Naive B cell (primary cell): ENCODE data around the gene CAPN10. TPM values are rescaled to one million over a fixed set of nuclear protein-coding genes. Genes with fewer than 3 reads are reported as not detected.

Source experiments
- ATAC-seq, 2 donors: fragments of 150-1000 bp; cut with Tn5 transposase; 2 replicates each; pipeline ENCODE4 v1.10.0; 2021; ENCODE audit warnings: low read depth in 2 of 2, mild to moderate bottlenecking in 2 of 2, moderate library complexity in 2 of 2
- DNase-seq: peaks from one replicate; pipeline ENCODE4 v3.0.0; 2022
- H3K27ac Mint-ChIP-seq, 6 donors: one replicate each; pipeline ENCODE4 v1.8.0; 2020 to 2022; ENCODE audit warnings: mild to moderate bottlenecking in 6 of 6, mixed read lengths in 6 of 6, moderate library complexity in 5 of 6, inconsistent platforms in 2 of 6
- H3K27me3 Mint-ChIP-seq, 3 donors: one replicate each; pipeline ENCODE4 v1.8.0; 2021 to 2022; ENCODE audit warnings: mixed read lengths in 3 of 3, mild to moderate bottlenecking in 1 of 3
- H3K36me3 Mint-ChIP-seq, 2 donors: one replicate each; pipeline ENCODE4 v1.8.0; 2020 to 2022; ENCODE audit warnings: mixed read lengths in 2 of 2, inconsistent platforms in 1 of 2, mild to moderate bottlenecking in 1 of 2
- H3K4me1 Mint-ChIP-seq, 3 donors: one replicate each; pipeline ENCODE4 v1.8.0; 2020 to 2022; ENCODE audit warnings: mixed read lengths in 3 of 3, inconsistent platforms in 1 of 3, mild to moderate bottlenecking in 1 of 3, moderate library complexity in 1 of 3
- H3K4me3 Mint-ChIP-seq, 8 donors: one replicate each; pipeline ENCODE4 v1.8.0; 2020 to 2022; ENCODE audit warnings: mild to moderate bottlenecking in 8 of 8, mixed read lengths in 8 of 8, moderate library complexity in 8 of 8, inconsistent platforms in 2 of 8
- H3K9me3 Mint-ChIP-seq, 7 donors: one replicate each; pipeline ENCODE4 v1.8.0; 2020 to 2022; ENCODE audit warnings: mixed read lengths in 7 of 7, mild to moderate bottlenecking in 5 of 7, inconsistent platforms in 2 of 7, moderate library complexity in 1 of 7
- polyA plus RNA-seq, 6 donors: library from polyadenylated mRNA; unstranded; fragments of 300-500 nt; fragmentation: Illumina TruSeq; gene quantifications; one replicate each; pipeline ENCODE4 v1.2.3, GENCODE V29; 2021; ENCODE audit warnings: low read depth in 6 of 6

Gene CAPN10
- polyA plus RNA-seq, 6 donors from 2014 or later: 1.4 to 19.0 (median 7.5) TPM

- H3K4me1 Mint-ChIP-seq: peaks cover 56 to 79% (median 68%) of the 10 kb centered on the region in 3 donors
- H3K36me3 Mint-ChIP-seq: no peaks in the 10 kb centered on the region
- peak overlapping the region; percentile 82 to 94 (median 91) for H3K4me3 Mint-ChIP-seq
- peak; percentile 54 to 64 for ATAC-seq
- H3K9me3 Mint-ChIP-seq: no peaks in the 10 kb centered on the region
- H3K27me3 Mint-ChIP-seq: no peaks in the 10 kb centered on the region
- H3K27ac Mint-ChIP-seq: peak overlapping the region; percentile 96 to 97 (median 96)
- peak; percentile 85 for DNase-seq
These were observed 20.1 kb upstream of the CAPN10 start for GRCh38 chr2:240566203-240567136.

GRCh38 chr2:240567137-240567871 is 19.2 kb upstream of the CAPN10 start:
- no peaks in the 10 kb centered on the region for H3K36me3 Mint-ChIP-seq
- peak overlapping the region; percentile 80 to 96 (median 92) for H3K27ac Mint-ChIP-seq
- peaks cover 54 to 74% (median 71%) of the 10 kb centered on the region in 3 donors for H3K4me1 Mint-ChIP-seq
- no peaks in the 10 kb centered on the region for H3K27me3 Mint-ChIP-seq
- H3K9me3 Mint-ChIP-seq: no peaks in the 10 kb centered on the region
- no peak for ATAC-seq
- peak; percentile 20 for DNase-seq
- peak overlapping the region; percentile 82 to 94 (median 90) for H3K4me3 Mint-ChIP-seq

- ATAC-seq: peak; percentile 50 to 53
- no peaks in the 10 kb centered on the region for H3K27me3 Mint-ChIP-seq
- peak; percentile 67 for DNase-seq
- peaks cover 54 to 71% (median 68%) of the 10 kb centered on the region in 3 donors for H3K4me1 Mint-ChIP-seq
- no peaks in the 10 kb centered on the region for H3K9me3 Mint-ChIP-seq
- no peaks in the 10 kb centered on the region for H3K36me3 Mint-ChIP-seq
- H3K27ac Mint-ChIP-seq: peak within 1 kb of the TSS; percentile 80 to 96 (median 92)
- peak within 1 kb of the TSS; percentile 82 to 94 (median 90) for H3K4me3 Mint-ChIP-seq
These were observed 18.5 kb upstream of the CAPN10 start, which contains the start of gene RNPEPL1 for GRCh38 chr2:240567872-240568677. Gene RNPEPL1, plus strand, starts transcription at chr2:240568484. Its CDS starts 103 bp downstream, at chr2:240568587.

- H3K27ac Mint-ChIP-seq: peak overlapping the region in 4 of 6 donors; percentile 33 to 90 (median 65)
- H3K4me3 Mint-ChIP-seq: peak overlapping the region; percentile 76 to 91 (median 86)
- no peaks in the 10 kb centered on the region for H3K27me3 Mint-ChIP-seq
- H3K4me1 Mint-ChIP-seq: peaks cover 51 to 71% (median 61%) of the 10 kb centered on the region in 3 donors
- no peak for DNase-seq
- no peaks in the 10 kb centered on the region for H3K9me3 Mint-ChIP-seq
- no peaks in the 10 kb centered on the region for H3K36me3 Mint-ChIP-seq
- peak; percentile 34 to 36 for ATAC-seq
These were observed 17.6 kb upstream of the CAPN10 start for GRCh38 chr2:240568678-240569522.

GRCh38 chr2:240569523-240569997 is 17.0 kb upstream of the CAPN10 start:
- ATAC-seq (no peak), DNase-seq (no peak)
- Mint-ChIP-seq H3K9me3 (no peaks in the 10 kb centered on the region), H3K4me1 (peaks cover 46 to 66% (median 54%) of the 10 kb centered on the region in 3 donors), H3K27ac (peak overlapping the region in 3 of 6 donors; percentile 33 to 84 (median 52)), H3K36me3 (no peaks in the 10 kb centered on the region), H3K27me3 (no peaks in the 10 kb centered on the region), H3K4me3 (peak overlapping the region; percentile 76 to 91 (median 86))

GRCh38 chr2:240569998-240570530 is 16.5 kb upstream of the CAPN10 start:
- Mint-ChIP-seq H3K27ac (peak overlapping the region in 1 of 6 donors; percentile 43), H3K4me3 (peak overlapping the region; percentile 9 to 91 (median 80)), H3K27me3 (no peaks in the 10 kb centered on the region), H3K9me3 (no peaks in the 10 kb centered on the region), H3K4me1 (peaks cover 41 to 61% (median 49%) of the 10 kb centered on the region in 3 donors), H3K36me3 (no peaks in the 10 kb centered on the region)
- ATAC-seq (no peak), DNase-seq (no peak)

GRCh38 chr2:240570531-240571313 is 15.8 kb upstream of the CAPN10 start:
- H3K36me3 Mint-ChIP-seq: no peaks in the 10 kb centered on the region
- H3K9me3 Mint-ChIP-seq: no peaks in the 10 kb centered on the region
- DNase-seq (no peak), ATAC-seq (no peak)
- H3K4me1 Mint-ChIP-seq: peaks cover 35 to 54% (median 42%) of the 10 kb centered on the region in 3 donors
- peak overlapping the region in 4 of 6 donors; percentile 34 to 70 (median 48) for H3K27ac Mint-ChIP-seq
- H3K4me3 Mint-ChIP-seq: peak overlapping the region in 6 of 8 donors; percentile 21 to 83 (median 52)
- no peaks in the 10 kb centered on the region for H3K27me3 Mint-ChIP-seq

GRCh38 chr2:240571314-240571973 is 15.1 kb upstream of the CAPN10 start:
- Mint-ChIP-seq H3K36me3 (no peaks in the 10 kb centered on the region), H3K4me1 (peaks cover 30 to 47% (median 39%) of the 10 kb centered on the region in 3 donors), H3K27me3 (no peaks in the 10 kb centered on the region), H3K9me3 (no peaks in the 10 kb centered on the region), H3K27ac (peak overlapping the region in 3 of 6 donors; percentile 34 to 70 (median 54)), H3K4me3 (peak overlapping the region in 3 of 8 donors; percentile 22 to 77 (median 41))
- no peak for ATAC-seq
- DNase-seq: no peak

- Mint-ChIP-seq H3K27ac (no peak overlapping the region), H3K27me3 (no peaks in the 10 kb centered on the region), H3K4me3 (peak overlapping the region in 1 of 8 donors; percentile 62), H3K36me3 (no peaks in the 10 kb centered on the region), H3K4me1 (peaks cover 25 to 38% (median 30%) of the 10 kb centered on the region in 3 donors), H3K9me3 (no peaks in the 10 kb centered on the region)
- ATAC-seq (no peak), DNase-seq (no peak)
These were observed 14.1 kb upstream of the CAPN10 start for GRCh38 chr2:240572141-240573031.

GRCh38 chr2:240573071-240573515 is 13.4 kb upstream of the CAPN10 start:
- Mint-ChIP-seq H3K4me3 (no peak overlapping the region), H3K27me3 (no peaks in the 10 kb centered on the region), H3K9me3 (no peaks in the 10 kb centered on the region), H3K36me3 (no peaks in the 10 kb centered on the region), H3K4me1 (peaks cover 20 to 32% (median 25%) of the 10 kb centered on the region in 3 donors), H3K27ac (no peak overlapping the region)
- DNase-seq: no peak
- ATAC-seq: no peak
